Measurements from ENCODE around the gene LRRC49. TPM values are rescaled to one million over a fixed set of nuclear protein-coding genes. Genes with fewer than 3 reads are reported as not detected.

Gene LRRC49
- total RNA-seq, 1 donor from 2014 or later: 6.8 TPM

DNA sequence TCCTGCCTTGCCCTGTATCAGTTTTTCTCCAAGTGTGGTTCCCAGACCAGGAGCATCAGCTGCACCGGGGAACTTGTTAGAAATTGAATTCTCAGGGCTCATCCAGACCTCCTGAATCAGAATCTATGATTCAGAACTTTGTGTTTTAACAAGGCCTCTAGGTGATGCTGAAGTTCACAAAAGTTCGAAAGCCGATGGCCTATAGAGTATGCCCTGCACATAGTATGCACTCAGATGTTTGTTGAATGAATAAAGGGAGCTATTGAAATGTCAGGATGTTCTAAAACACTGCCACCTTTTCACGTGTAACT is 38.0 kb upstream of the LRRC49 start:
- DNase-seq (ENCODE audit: low read depth) (peak; percentile 47), FAIRE-seq (peak; percentile 73)
- peaks cover 38% of the 10 kb centered on the region for H3K4me1 Mint-ChIP-seq (ENCODE audit: low read depth, unreplicated experiment)
- H3K27ac Mint-ChIP-seq (ENCODE audit: unreplicated experiment): peak overlapping the region; percentile 99
- peak overlapping the region; percentile 98 for H3K9ac ChIP-seq (ENCODE audit: low read length)
- H3K36me3 Mint-ChIP-seq (ENCODE audit: low read depth, unreplicated experiment): peaks cover 18% of the 10 kb centered on the region
- H3K79me2 ChIP-seq (ENCODE audit: insufficient read depth, low read length): peaks cover 40% of the 10 kb centered on the region
- peaks cover 16% of the 10 kb centered on the region for H3K36me3 ChIP-seq (ENCODE audit: insufficient read depth, low read length)
- H3K4me1 ChIP-seq (ENCODE audit: insufficient read depth, low read length): peaks cover 51% of the 10 kb centered on the region
- H3K9me3 Mint-ChIP-seq (ENCODE audit: unreplicated experiment): no peaks in the 10 kb centered on the region
- H3K4me2 ChIP-seq (ENCODE audit: low read length): peak overlapping the region; percentile 99
- peaks cover 23% of the 10 kb centered on the region for H4K20me1 ChIP-seq (ENCODE audit: insufficient read depth, low read length)
- peak overlapping the region; percentile 94 for H3K27ac ChIP-seq (ENCODE audit: low read depth, low read length)
- H3K27me3 ChIP-seq (ENCODE audit: insufficient read depth, low read length): no peaks in the 10 kb centered on the region
- H3K4me3 ChIP-seq (ENCODE audit: insufficient read depth, low read depth, low read length): peak overlapping the region; percentile 91
- no peaks in the 10 kb centered on the region for H3K9me3 ChIP-seq (ENCODE audit: insufficient read depth, low read depth, low read length)
- no peaks in the 10 kb centered on the region for H3K27me3 Mint-ChIP-seq (ENCODE audit: low read depth, unreplicated experiment)
- peak overlapping the region; percentile 80 for H2AFZ ChIP-seq (ENCODE audit: low read depth, low read length)
- TF ChIP-seq EZH2 (IDR thresholded peaks at IDR 0.05; ENCODE audit: insufficient read depth, low read length): no peak
- TF ChIP-seq, protein P1, sequence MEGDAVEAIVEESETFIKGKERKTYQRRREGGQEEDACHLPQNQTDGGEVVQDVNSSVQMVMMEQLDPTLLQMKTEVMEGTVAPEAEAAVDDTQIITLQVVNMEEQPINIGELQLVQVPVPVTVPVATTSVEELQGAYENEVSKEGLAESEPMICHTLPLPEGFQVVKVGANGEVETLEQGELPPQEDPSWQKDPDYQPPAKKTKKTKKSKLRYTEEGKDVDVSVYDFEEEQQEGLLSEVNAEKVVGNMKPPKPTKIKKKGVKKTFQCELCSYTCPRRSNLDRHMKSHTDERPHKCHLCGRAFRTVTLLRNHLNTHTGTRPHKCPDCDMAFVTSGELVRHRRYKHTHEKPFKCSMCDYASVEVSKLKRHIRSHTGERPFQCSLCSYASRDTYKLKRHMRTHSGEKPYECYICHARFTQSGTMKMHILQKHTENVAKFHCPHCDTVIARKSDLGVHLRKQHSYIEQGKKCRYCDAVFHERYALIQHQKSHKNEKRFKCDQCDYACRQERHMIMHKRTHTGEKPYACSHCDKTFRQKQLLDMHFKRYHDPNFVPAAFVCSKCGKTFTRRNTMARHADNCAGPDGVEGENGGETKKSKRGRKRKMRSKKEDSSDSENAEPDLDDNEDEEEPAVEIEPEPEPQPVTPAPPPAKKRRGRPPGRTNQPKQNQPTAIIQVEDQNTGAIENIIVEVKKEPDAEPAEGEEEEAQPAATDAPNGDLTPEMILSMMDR (IDR thresholded peaks at IDR 0.05; ENCODE audit: insufficient read depth, low read depth, low read length): peak; percentile 17
- peak overlapping the region; percentile 96 for H3K4me3 Mint-ChIP-seq (ENCODE audit: unreplicated experiment)

GRCh38 chr15:70855764-70856163 is 36.9 kb upstream of the LRRC49 start:
- H3K27ac ChIP-seq (ENCODE audit: low read depth, low read length): peak overlapping the region; percentile 82
- no peaks in the 10 kb centered on the region for H3K9me3 ChIP-seq (ENCODE audit: insufficient read depth, low read depth, low read length)
- no peak overlapping the region for H2AFZ ChIP-seq (ENCODE audit: low read depth, low read length)
- H3K36me3 Mint-ChIP-seq (ENCODE audit: low read depth, unreplicated experiment): peaks cover 9% of the 10 kb centered on the region
- H4K20me1 ChIP-seq (ENCODE audit: insufficient read depth, low read length): peaks cover 19% of the 10 kb centered on the region
- H3K4me1 Mint-ChIP-seq (ENCODE audit: low read depth, unreplicated experiment): peaks cover 38% of the 10 kb centered on the region
- TF ChIP-seq EZH2 (IDR thresholded peaks at IDR 0.05; ENCODE audit: insufficient read depth, low read length): no peak
- TF ChIP-seq, protein P1 (IDR thresholded peaks at IDR 0.05; ENCODE audit: insufficient read depth, low read depth, low read length): no peak
- peaks cover 28% of the 10 kb centered on the region for H3K79me2 ChIP-seq (ENCODE audit: insufficient read depth, low read length)
- H3K36me3 ChIP-seq (ENCODE audit: insufficient read depth, low read length): peaks cover 9% of the 10 kb centered on the region
- no peak for FAIRE-seq
- no peak for DNase-seq (ENCODE audit: low read depth)
- H3K4me1 ChIP-seq (ENCODE audit: insufficient read depth, low read length): peaks cover 51% of the 10 kb centered on the region
- no peak overlapping the region for H3K4me3 ChIP-seq (ENCODE audit: insufficient read depth, low read depth, low read length)
- peak overlapping the region; percentile 68 for H3K9ac ChIP-seq (ENCODE audit: low read length)
- H3K27me3 ChIP-seq (ENCODE audit: insufficient read depth, low read length): no peaks in the 10 kb centered on the region
- H3K4me3 Mint-ChIP-seq (ENCODE audit: unreplicated experiment): peak overlapping the region; percentile 55
- H3K4me2 ChIP-seq (ENCODE audit: low read length): peak overlapping the region; percentile 70
- H3K9me3 Mint-ChIP-seq (ENCODE audit: unreplicated experiment): no peaks in the 10 kb centered on the region
- no peaks in the 10 kb centered on the region for H3K27me3 Mint-ChIP-seq (ENCODE audit: low read depth, unreplicated experiment)
- H3K27ac Mint-ChIP-seq (ENCODE audit: unreplicated experiment): peak overlapping the region; percentile 99

DNA sequence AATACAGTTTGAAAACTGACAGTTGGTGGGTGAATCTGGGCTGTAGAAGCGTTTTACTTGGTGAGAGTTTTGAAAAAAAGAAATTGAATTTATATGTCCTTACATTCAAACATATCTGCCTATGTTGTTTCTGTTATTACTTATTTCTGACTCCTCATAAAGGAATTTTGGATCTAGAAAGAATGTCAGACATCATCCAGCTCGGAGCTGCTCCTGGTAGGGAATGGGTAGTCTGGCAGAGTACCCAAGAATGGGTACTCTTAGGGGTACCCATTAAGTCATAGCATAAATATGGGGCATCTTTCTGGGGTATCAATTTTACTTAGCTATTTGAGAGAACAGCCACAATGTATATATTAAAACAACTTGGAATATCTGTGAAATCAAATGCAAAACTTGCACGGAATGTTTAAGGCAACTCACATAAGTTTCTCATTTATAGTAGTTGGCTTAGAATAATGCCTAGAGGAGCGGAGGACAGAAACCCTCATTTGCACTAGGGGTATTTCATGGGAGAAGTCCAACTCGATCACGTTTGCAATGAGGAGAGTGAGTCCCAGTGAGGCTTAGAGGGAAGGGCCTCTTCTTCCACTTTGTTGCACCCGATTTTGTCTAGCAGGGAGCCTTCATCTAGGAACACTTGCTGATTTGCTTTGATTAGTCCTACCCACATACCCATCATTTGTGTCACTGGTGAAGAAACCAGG is 36.3 kb upstream of the LRRC49 start:
- H3K36me3 Mint-ChIP-seq (ENCODE audit: low read depth, unreplicated experiment): peaks cover 6% of the 10 kb centered on the region
- peaks cover 35% of the 10 kb centered on the region for H3K4me1 Mint-ChIP-seq (ENCODE audit: low read depth, unreplicated experiment)
- DNase-seq (ENCODE audit: low read depth) (no peak), FAIRE-seq (no peak)
- Histone ChIP-seq H3K4me3 (ENCODE audit: insufficient read depth, low read depth, low read length) (no peak overlapping the region), H3K27ac (ENCODE audit: low read depth, low read length) (peak overlapping the region; percentile 82), H3K79me2 (ENCODE audit: insufficient read depth, low read length) (peaks cover 23% of the 10 kb centered on the region), H3K4me2 (ENCODE audit: low read length) (peak overlapping the region; percentile 70), H2AFZ (ENCODE audit: low read depth, low read length) (no peak overlapping the region), H4K20me1 (ENCODE audit: insufficient read depth, low read length) (peaks cover 18% of the 10 kb centered on the region), H3K4me1 (ENCODE audit: insufficient read depth, low read length) (peaks cover 51% of the 10 kb centered on the region), H3K9me3 (ENCODE audit: insufficient read depth, low read depth, low read length) (no peaks in the 10 kb centered on the region), H3K27me3 (ENCODE audit: insufficient read depth, low read length) (no peaks in the 10 kb centered on the region), H3K9ac (ENCODE audit: low read length) (peak overlapping the region; percentile 68), H3K36me3 (ENCODE audit: insufficient read depth, low read length) (peaks cover 5% of the 10 kb centered on the region)
- H3K27me3 Mint-ChIP-seq (ENCODE audit: low read depth, unreplicated experiment): no peaks in the 10 kb centered on the region
- no peaks in the 10 kb centered on the region for H3K9me3 Mint-ChIP-seq (ENCODE audit: unreplicated experiment)
- no peak for TF ChIP-seq EZH2 (IDR thresholded peaks at IDR 0.05; ENCODE audit: insufficient read depth, low read length)
- TF ChIP-seq, protein P1 (IDR thresholded peaks at IDR 0.05; ENCODE audit: insufficient read depth, low read depth, low read length): no peak
- peak overlapping the region; percentile 99 for H3K27ac Mint-ChIP-seq (ENCODE audit: unreplicated experiment)
- peak overlapping the region; percentile 55 for H3K4me3 Mint-ChIP-seq (ENCODE audit: unreplicated experiment)

All from astrocyte (in vitro differentiated cells and primary cell).